Effector CD4-positive, alpha-beta T cell (primary cell): ENCODE measurements around the gene BRD4.
"Not testable (repeated sequence)": the region's sequence is repeated elsewhere in the genome, so short reads cannot be mapped to it uniquely, and the experiment has no call there.

Experiments used
- DNase-seq: peaks from one replicate; pipeline ENCODE4 v3.0.0-alpha.2; 2020
- total RNA-seq: gene quantifications from one replicate; lab custom pipeline; 2026; lab: John Stamatoyannopoulos, UW

Gene BRD4
- total RNA-seq: 92.7 reads per million, percentile 81 among the genes with 10 or more reads in this experiment

GRCh38 chr19:15332311-15332996 is at the start of gene BRD4:
BRD4 (minus strand) TSS chr19:15332539; CDS start chr19:15273099, 59,440 bp downstream.
- DNase-seq: peak; percentile 67

- no peak for DNase-seq
These were observed 49.5 kb upstream of the BRD4 start for GRCh38 chr19:15381864-15382263.

GRCh38 chr19:15381429-15381828 is 49.1 kb upstream of the BRD4 start:
- DNase-seq: no peak

GRCh38 chr19:15379999-15380647 is 47.8 kb upstream of the BRD4 start:
- no peak for DNase-seq

GRCh38 chr19:15379083-15379998 is 47.0 kb upstream of the BRD4 start, which contains the start of gene AKAP8:
AKAP8 (minus strand) TSS chr19:15379787; CDS start chr19:15379731, 56 bp downstream.
- DNase-seq: peak; percentile 95

GRCh38 chr19:15378534-15379082 is 46.3 kb upstream of the BRD4 start:
- peak; percentile 28 for DNase-seq

GRCh38 chr19:15374796-15375440 is 42.6 kb upstream of the BRD4 start:
- DNase-seq: no peak

GRCh38 chr19:15374105-15374651 is 41.8 kb upstream of the BRD4 start:
- DNase-seq: no peak

- no peak for DNase-seq
These were observed 41.3 kb upstream of the BRD4 start for GRCh38 chr19:15373644-15374043.

- no peak for DNase-seq
These were observed 40.6 kb upstream of the BRD4 start for GRCh38 chr19:15372891-15373301.

- DNase-seq: no peak
These were observed 40.1 kb upstream of the BRD4 start for GRCh38 chr19:15372470-15372869.

- DNase-seq: no peak
These were observed 39.5 kb upstream of the BRD4 start for GRCh38 chr19:15371786-15372380.

- DNase-seq: no peak
These were observed 38.8 kb upstream of the BRD4 start for GRCh38 chr19:15371119-15371518.

- no peak for DNase-seq
These were observed 37.2 kb upstream of the BRD4 start for GRCh38 chr19:15369594-15369891.

- DNase-seq: no peak
These were observed 36.7 kb upstream of the BRD4 start for GRCh38 chr19:15368798-15369593.

- no peak for DNase-seq
These were observed 35.8 kb upstream of the BRD4 start for GRCh38 chr19:15368051-15368632.

GRCh38 chr19:15367439-15367838 is 35.1 kb upstream of the BRD4 start:
- DNase-seq: no peak

- DNase-seq: no peak
These were observed 32.9 kb upstream of the BRD4 start for GRCh38 chr19:15365264-15365663.

GRCh38 chr19:15363791-15364190 is 31.5 kb upstream of the BRD4 start:
- not testable (repeated sequence) for DNase-seq

- DNase-seq: not testable (repeated sequence)
These were observed 30.7 kb upstream of the BRD4 start for GRCh38 chr19:15363048-15363447.
